K562 (cell line): ENCODE data around the gene SATB2. TPM values are rescaled to one million over a fixed set of nuclear protein-coding genes. Genes with fewer than 3 reads are reported as not detected.

Source experiments
- ATAC-seq: fragments of 200-7000 bp; cut with Tn5 transposase; 3 replicates; pipeline ENCODE4 v1.9.1; 2020; ENCODE audit warnings: moderate library complexity
- BruUV-seq: library from RNA; stranded (reverse); fragments of 400-500 nt; replicated peaks from 2 replicates; lab custom pipeline; 2021; lab: Mats Ljungman, UMichigan
- CTCF ChIA-PET: fragments of 300-600 bp; formaldehyde crosslinking; extraction: SDS; loops from one replicate; lab custom pipeline; 2021; ENCODE audit warnings: low intra/inter-chr PET ratio; lab: Yijun Ruan, JAX
- POLR2A ChIA-PET: fragments of 300-600, 350-650 bp; sonication (Branson Sonifier 250); formaldehyde crosslinking; extraction: SDS; loops from one replicate; lab custom pipeline; 2021; ENCODE audit warnings: antibody characterized with exemption, inconsistent platforms; lab: Yijun Ruan, JAX
- DNase-seq, 4 experiments: peaks; one replicate each; pipeline versions ENCODE4 v3.0.0 to v3.0.0-alpha.2; 2011 to 2018; ENCODE audit warnings: low spot score in 3 of 4, mixed read lengths in 3 of 4; ENCODE audit errors: extremely low read depth in 1 of 4
- FAIRE-seq: peaks from 2 replicates; lab custom pipeline; 2011; peaks lifted over from hg19 to GRCh38; lab: Jason Lieb, UNC
- H2AFZ ChIP-seq: 2 replicates; pipeline ENCODE4 v1.6.0; 2011; ENCODE audit warnings: low read depth, low read length, control low read depth, inconsistent platforms
- H3K27ac ChIP-seq: fragments of 200-600 bp; 3 replicates; pipeline ENCODE4 v1.8.0; 2011; ENCODE audit warnings: low read depth, mild to moderate bottlenecking, control low read depth, inconsistent platforms, low read length, moderate library complexity, mixed read lengths; ENCODE audit errors: extremely low read depth
- H3K27me3 ChIP-seq, 2 experiments: fragments of 300-600 bp in 1 of 2; 2 replicates in 1 of 2; 3 replicates in 1 of 2; pipeline versions ENCODE4 v1.6.0 to v1.8.0; 2011; ENCODE audit warnings: inconsistent platforms in 2 of 2, low read length in 2 of 2, mild to moderate bottlenecking in 1 of 2, mixed read lengths in 1 of 2, moderate library complexity in 1 of 2; ENCODE audit not compliant: control insufficient read depth in 2 of 2, insufficient read depth in 2 of 2
- H3K36me3 ChIP-seq: fragments of 300-600 bp; 3 replicates; pipeline ENCODE4 v1.8.0; 2011; ENCODE audit warnings: mild to moderate bottlenecking, low read length, inconsistent platforms; ENCODE audit not compliant: control insufficient read depth, insufficient read depth
- H3K4me1 ChIP-seq, 2 experiments: fragments of 200-600 bp in 1 of 2; replicated peaks in 1 of 2; 2 replicates in 1 of 2; 3 replicates in 1 of 2; pipeline versions ENCODE4 v1.5.1 to v1.8.0; 2011; ENCODE audit warnings: inconsistent platforms in 2 of 2, low read length in 2 of 2, mild to moderate bottlenecking in 1 of 2, mixed read lengths in 1 of 2, moderate library complexity in 1 of 2; ENCODE audit not compliant: control insufficient read depth in 2 of 2, insufficient read depth in 2 of 2
- H3K4me2 ChIP-seq: 2 replicates; pipeline ENCODE4 v1.6.1; 2011; ENCODE audit warnings: low read length, control low read depth, inconsistent platforms, mixed read lengths; ENCODE audit not compliant: insufficient read depth
- H3K4me3 ChIP-seq: fragments of 200-600 bp; sonication (generic), shearing (Covaris generic); 2 replicates; pipeline ENCODE4 v1.5.1; 2016; ENCODE audit warnings: control low read depth, inconsistent platforms
- H3K79me2 ChIP-seq: fragments of 200-600 bp; 3 replicates; pipeline ENCODE4 v1.8.0; 2011; ENCODE audit warnings: low read length, inconsistent platforms; ENCODE audit not compliant: control insufficient read depth, insufficient read depth
- H3K9ac ChIP-seq, 2 experiments: 2 replicates each; pipeline versions ENCODE4 v1.6.0 to v1.6.1; 2011; ENCODE audit warnings: low read depth in 2 of 2, low read length in 2 of 2, control low read depth in 1 of 2, inconsistent platforms in 1 of 2, mild to moderate bottlenecking in 1 of 2, mixed read lengths in 1 of 2; ENCODE audit not compliant: insufficient read depth in 1 of 2
- H3K9me1 ChIP-seq: one replicate; pipeline ENCODE4 v1.6.0; 2011; ENCODE audit warnings: inconsistent platforms, mild to moderate bottlenecking, low read length, moderate library complexity; ENCODE audit not compliant: control insufficient read depth, insufficient read depth
- H3K9me3 ChIP-seq: replicated peaks from 2 replicates; pipeline ENCODE4 v1.5.1; 2011; ENCODE audit warnings: low read depth, low read length, inconsistent platforms; ENCODE audit not compliant: control insufficient read depth, insufficient read depth
- H4K20me1 ChIP-seq: replicated peaks from 2 replicates; pipeline ENCODE4 v1.6.1; 2011; ENCODE audit warnings: low read length, inconsistent platforms, mixed read lengths; ENCODE audit not compliant: control insufficient read depth, insufficient read depth
- COPS2 ChIP-seq: fragments of 450-650 bp; conservative IDR thresholded peaks from 2 replicates; pipeline ENCODE4 v1.6.1; 2016; ENCODE audit warnings: mild to moderate bottlenecking, moderate library complexity
- ZNF316 ChIP-seq: fragments of 450-650 bp; IDR thresholded peaks from 2 replicates; pipeline ENCODE4 v1.6.1; 2016
- WGBS: fragments of 100-300 bp; shearing (Covaris generic); methylation state at CpG from one replicate; pipeline ENCODE4 v1.1.6; 2016; ENCODE audit warnings: low coverage, mixed read lengths; ENCODE audit not compliant: insufficient coverage; ENCODE audit errors: missing lambda C conversion rate; 5-methylcytosine and 5-hydroxymethylcytosine counted together
- in situ Hi-C: fragments of 300-500 bp; cut with MboI; formaldehyde crosslinking; loops from 4 replicates; pipeline ENCODE4 v1.15.0; 2018; ENCODE audit warnings: inconsistent platforms, mixed read lengths
- intact Hi-C: fragments of 100-400 bp; cut with micrococcal nuclease; formaldehyde crosslinking; loops from 2 replicates; pipeline ENCODE4 v1.14.2; 2022
- polyA plus RNA-seq, 8 experiments: library from polyadenylated mRNA; depleted of rRNA in 4 of 8; stranded (reverse) in 5 of 8; unstranded in 3 of 8; fragments of >200 nt; fragmentation: Nextera tagmentation in 2 of 8; fragmentation: Illumina TruSeq in 1 of 8; extraction: Ambion mirVana in 2 of 8; extraction: Trizol in 1 of 8; gene quantifications; 2 replicates each; pipeline versions ENCODE4 v1.2.1 to v1.2.3, GENCODE V29; 2011 to 2014; ENCODE audit warnings: inconsistent platforms in 1 of 8, missing spikeins in 1 of 8
- total RNA-seq, 7 experiments: library from RNA; depleted of rRNA in 6 of 7; stranded (reverse); fragments of >200 nt in 6 of 7; fragmentation: Illumina TruSeq in 2 of 7; extraction: Trizol in 2 of 7; gene quantifications; 2 replicates each; pipeline versions ENCODE4 v1.2.1 to v1.2.3, GENCODE V29; 2011 to 2021; ENCODE audit warnings: low replicate concordance in 1 of 7
- TF ChIP-seq, protein P1 (sequence below), 3 experiments: IDR thresholded peaks in 2 of 3; conservative IDR thresholded peaks in 1 of 3; 2 replicates each; pipeline ENCODE4 v1.5.1; 2011 to 2012; ENCODE audit warnings: low read length in 3 of 3, mild to moderate bottlenecking in 3 of 3, control low read depth in 2 of 3, improper control_type of control experiment in 1 of 3, inconsistent platforms in 1 of 3, low read depth in 1 of 3, mixed read lengths in 1 of 3, moderate library complexity in 1 of 3; ENCODE audit not compliant: insufficient read depth in 2 of 3

SATB2 gene
- total and polyA plus RNA-seq, 9 of the 15 experiments (the other 6 are each of a cell fraction or from before 2014, with no cell fraction given), result 4.5 to 34.0 (median 15.1) TPM

DNA sequence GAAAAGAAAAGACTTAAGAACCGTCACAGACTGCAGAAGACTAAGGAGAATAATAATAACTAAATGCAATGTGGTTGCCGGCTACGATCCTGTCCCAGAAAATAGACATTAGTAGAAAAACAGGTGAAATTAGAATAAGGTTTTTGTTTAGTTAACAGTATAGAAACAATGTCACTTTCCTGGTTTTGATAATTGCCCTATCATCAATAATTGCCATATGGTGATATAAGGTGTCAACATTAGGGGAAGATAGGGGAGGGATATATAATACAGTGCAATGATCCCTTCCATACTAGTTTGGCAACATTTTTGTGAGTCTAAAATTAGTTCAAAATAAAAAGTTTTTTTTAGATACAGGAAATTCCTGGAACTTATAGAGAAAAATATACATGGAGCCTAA is 144.8 kb downstream of the SATB2 start:
- Histone ChIP-seq H3K9me3 (no peaks in the 10 kb centered on the region), H4K20me1 (no peaks in the 10 kb centered on the region), H3K4me1 (no peaks in the 10 kb centered on the region), H3K79me2 (no peaks in the 10 kb centered on the region), H3K36me3 (peaks cover 90% of the 10 kb centered on the region), H3K4me3 (no peak overlapping the region), H3K9ac (no peak overlapping the region), H2AFZ (no peak overlapping the region), H3K4me2 (no peak overlapping the region), H3K9me1 (no peaks in the 10 kb centered on the region), H3K27ac (no peak overlapping the region), H3K27me3 (no peaks in the 10 kb centered on the region)
- ATAC-seq (no peak), FAIRE-seq (no peak), DNase-seq (no peak)
- no TSS peak for BruUV-seq
- TF ChIP-seq, protein P1, sequence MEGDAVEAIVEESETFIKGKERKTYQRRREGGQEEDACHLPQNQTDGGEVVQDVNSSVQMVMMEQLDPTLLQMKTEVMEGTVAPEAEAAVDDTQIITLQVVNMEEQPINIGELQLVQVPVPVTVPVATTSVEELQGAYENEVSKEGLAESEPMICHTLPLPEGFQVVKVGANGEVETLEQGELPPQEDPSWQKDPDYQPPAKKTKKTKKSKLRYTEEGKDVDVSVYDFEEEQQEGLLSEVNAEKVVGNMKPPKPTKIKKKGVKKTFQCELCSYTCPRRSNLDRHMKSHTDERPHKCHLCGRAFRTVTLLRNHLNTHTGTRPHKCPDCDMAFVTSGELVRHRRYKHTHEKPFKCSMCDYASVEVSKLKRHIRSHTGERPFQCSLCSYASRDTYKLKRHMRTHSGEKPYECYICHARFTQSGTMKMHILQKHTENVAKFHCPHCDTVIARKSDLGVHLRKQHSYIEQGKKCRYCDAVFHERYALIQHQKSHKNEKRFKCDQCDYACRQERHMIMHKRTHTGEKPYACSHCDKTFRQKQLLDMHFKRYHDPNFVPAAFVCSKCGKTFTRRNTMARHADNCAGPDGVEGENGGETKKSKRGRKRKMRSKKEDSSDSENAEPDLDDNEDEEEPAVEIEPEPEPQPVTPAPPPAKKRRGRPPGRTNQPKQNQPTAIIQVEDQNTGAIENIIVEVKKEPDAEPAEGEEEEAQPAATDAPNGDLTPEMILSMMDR (IDR thresholded peaks at IDR 0.05 in 2 of 3, conservative IDR thresholded peaks at IDR 0.05 in 1 of 3; ENCODE audit: insufficient read depth in 2 of 3, low read depth in 1 of 3, low read length in 3 of 3), result no peak
- TF ChIP-seq COPS2, result no peak
- TF ChIP-seq ZNF316, result peak; percentile 15; the same call in 1 of the 2 replicates
- WGBS, result 86% methylated on average over 3 of the region's 3 CpGs
- POLR2A ChIA-PET, result no interaction called here
- in situ Hi-C loops (no loop called here), intact Hi-C loops (no loop called here)
- CTCF ChIA-PET, result no interaction called here
